GM23248 (cell line): Measurements from ENCODE around the gene PSMD2. TPM values are rescaled to one million over a fixed set of nuclear protein-coding genes. Genes with fewer than 3 reads are reported as not detected.

Experiments
- DNase-seq: peaks from one replicate; pipeline ENCODE4 v3.0.0-alpha.2; 2015
- H2AFZ ChIP-seq: fragments of 200-600 bp; sonication (generic); 2 replicates; pipeline ENCODE4 v1.6.1; 2016; ENCODE audit warnings: antibody characterized with exemption
- H3F3A ChIP-seq: fragments of 200-600 bp; sonication (generic); 2 replicates; pipeline ENCODE4 v1.6.1; 2016; ENCODE audit warnings: mild to moderate bottlenecking, antibody characterized with exemption, mixed run types; ENCODE audit not compliant: insufficient read depth
- H3K27ac ChIP-seq: fragments of 200-600 bp; sonication (generic); 2 replicates; pipeline ENCODE4 v1.5.1; 2016; ENCODE audit warnings: mild to moderate bottlenecking
- H3K27me3 ChIP-seq: fragments of 200-600 bp; sonication (generic); replicated peaks from 2 replicates; pipeline ENCODE4 v1.6.1; 2016; ENCODE audit warnings: mild to moderate bottlenecking; ENCODE audit not compliant: insufficient read depth
- H3K36me3 ChIP-seq: fragments of 200-600 bp; sonication (generic); 2 replicates; pipeline ENCODE4 v1.6.1; 2016; ENCODE audit warnings: low read depth, mild to moderate bottlenecking
- H3K4me1 ChIP-seq: fragments of 200-600 bp; sonication (generic); 2 replicates; pipeline ENCODE4 v1.6.1; 2016; ENCODE audit warnings: mild to moderate bottlenecking; ENCODE audit not compliant: insufficient read depth
- H3K4me2 ChIP-seq: fragments of 200-600 bp; sonication (generic); one replicate; pipeline ENCODE4 v1.6.1; 2016; ENCODE audit warnings: mild to moderate bottlenecking; ENCODE audit not compliant: unreplicated experiment
- H3K4me3 ChIP-seq: fragments of 200-600 bp; sonication (generic); 2 replicates; pipeline ENCODE4 v1.5.1; 2016; ENCODE audit warnings: mild to moderate bottlenecking
- H3K79me2 ChIP-seq: fragments of 200-600 bp; sonication (generic); 2 replicates; pipeline ENCODE4 v1.6.1; 2016; ENCODE audit warnings: mild to moderate bottlenecking; ENCODE audit not compliant: insufficient read depth
- H3K9ac ChIP-seq: fragments of 200-600 bp; sonication (generic); 2 replicates; pipeline ENCODE4 v1.6.1; 2016; ENCODE audit warnings: mild to moderate bottlenecking
- H3K9me2 ChIP-seq: fragments of 200-600 bp; sonication (generic); 2 replicates; pipeline ENCODE4 v1.6.1; 2016; ENCODE audit warnings: mixed run types, mild to moderate bottlenecking, moderate library complexity; ENCODE audit not compliant: insufficient read depth
- H3K9me3 ChIP-seq: fragments of 200-600 bp; sonication (generic); one replicate; pipeline ENCODE4 v1.6.1; 2017; ENCODE audit warnings: low read depth
- H4K20me1 ChIP-seq: fragments of 200-600 bp; sonication (generic); 2 replicates; pipeline ENCODE4 v1.6.0; 2016; ENCODE audit not compliant: insufficient read depth
- EZH2 ChIP-seq: fragments of 200-600 bp; sonication (generic); IDR thresholded peaks from 2 replicates; pipeline ENCODE4 v1.6.1; 2018; ENCODE audit warnings: antibody characterized with exemption, mild to moderate bottlenecking; ENCODE audit not compliant: insufficient read depth, poor library complexity, severe bottlenecking
- EZH2phosphoT487 ChIP-seq: fragments of 200-600 bp; sonication (generic); IDR thresholded peaks from 2 replicates; pipeline ENCODE4 v1.6.1; 2018; ENCODE audit warnings: antibody characterized with exemption, moderate library complexity, mild to moderate bottlenecking, low read depth; ENCODE audit not compliant: insufficient read depth
- whole genome bisulfite sequencing, 2 experiments: methylation state at CpG; one replicate each; pipeline ENCODE4 v1.1.6; 2015 to 2017; ENCODE audit warnings: low lambda C conversion rate in 2 of 2, low coverage in 1 of 2; ENCODE audit errors: missing lambda C conversion rate in 2 of 2; 5-methylcytosine and 5-hydroxymethylcytosine counted together
- in situ Hi-C: fragments of 300-500 bp; cut with MboI; formaldehyde crosslinking; loops from 2 replicates; pipeline ENCODE4 v1.15.0; 2020
- polyA plus RNA-seq: library from polyadenylated mRNA; unstranded; fragments of >200 nt; fragmentation: Nextera tagmentation; extraction: Ambion mirVana; gene quantifications from 2 replicates; pipeline ENCODE4 v1.2.1, GENCODE V29; 2016
- total RNA-seq: library from RNA; depleted of rRNA; stranded (reverse); fragments of >200 nt; shearing (Covaris generic); gene quantifications from 2 replicates; pipeline ENCODE4 v1.2.3, GENCODE V29; 2014

PSMD2 gene
- total and polyA plus RNA-seq, 2 experiments from 2014 or later = 513 to 602 TPM

GRCh38 chr3:184291044-184291737, 7.8 kb upstream of the PSMD2 start:
- in situ Hi-C loops = no loop called here
- Histone ChIP-seq H3K27ac (no peak overlapping the region), H3K36me3 (no peaks in the 10 kb centered on the region), H3K9me3 (no peaks in the 10 kb centered on the region), H4K20me1 (no peaks in the 10 kb centered on the region), H3K4me3 (no peak overlapping the region), H2AFZ (no peak overlapping the region), H3K79me2 (no peaks in the 10 kb centered on the region), H3K27me3 (no peaks in the 10 kb centered on the region), H3K9me2 (no peaks in the 10 kb centered on the region), H3F3A (no peaks in the 10 kb centered on the region), H3K4me2 (no peak overlapping the region), H3K4me1 (no peaks in the 10 kb centered on the region), H3K9ac (no peak overlapping the region)
- TF ChIP-seq EZH2 (no peak), EZH2phosphoT487 (no peak)
- WGBS, 2 experiments = 78 to 81% methylated on average over 22 of the region's 22 CpGs
- DNase-seq = no peak

GRCh38 chr3:184291738-184292445, 7.1 kb upstream of the PSMD2 start:
- H4K20me1 ChIP-seq = no peaks in the 10 kb centered on the region
- no peak overlapping the region for H3K9ac ChIP-seq
- H3K9me3 ChIP-seq = no peaks in the 10 kb centered on the region
- H3K79me2 ChIP-seq = no peaks in the 10 kb centered on the region
- no peaks in the 10 kb centered on the region for H3K4me1 ChIP-seq
- H3K9me2 ChIP-seq = no peaks in the 10 kb centered on the region
- H3K4me2 ChIP-seq = no peak overlapping the region
- in situ Hi-C loops = no loop called here
- H3K27ac ChIP-seq = no peak overlapping the region
- no peaks in the 10 kb centered on the region for H3K27me3 ChIP-seq
- H2AFZ ChIP-seq = no peak overlapping the region
- H3F3A ChIP-seq = no peaks in the 10 kb centered on the region
- H3K4me3 ChIP-seq = no peak overlapping the region
- TF ChIP-seq EZH2 (no peak), EZH2phosphoT487 (no peak)
- H3K36me3 ChIP-seq = no peaks in the 10 kb centered on the region
- DNase-seq = no peak
- WGBS, 2 experiments = 88 to 89% methylated on average over 21 of the region's 21 CpGs

GRCh38 chr3:184295771-184296170, 3.3 kb upstream of the PSMD2 start:
- H3K9me3 ChIP-seq = no peaks in the 10 kb centered on the region
- in situ Hi-C loops = no loop called here
- no peak for TF ChIP-seq EZH2phosphoT487
- TF ChIP-seq EZH2 = no peak
- no peak overlapping the region for H3K9ac ChIP-seq
- no peaks in the 10 kb centered on the region for H4K20me1 ChIP-seq
- no peaks in the 10 kb centered on the region for H3K9me2 ChIP-seq
- H3K4me2 ChIP-seq = no peak overlapping the region
- H3K4me1 ChIP-seq = peaks cover 8% of the 10 kb centered on the region
- no peak overlapping the region for H2AFZ ChIP-seq
- H3K36me3 ChIP-seq = peaks cover 4% of the 10 kb centered on the region; the same call in 1 of the 2 replicates
- WGBS, 2 experiments = 32 to 34% methylated on average over 3 of the region's 3 CpGs
- DNase-seq = no peak
- no peaks in the 10 kb centered on the region for H3K27me3 ChIP-seq
- H3K27ac ChIP-seq = no peak overlapping the region
- no peak overlapping the region for H3K4me3 ChIP-seq
- H3K79me2 ChIP-seq = peaks cover 18% of the 10 kb centered on the region
- H3F3A ChIP-seq = peaks cover 13% of the 10 kb centered on the region

- in situ Hi-C loops = no loop called here
- 74 to 90% methylated on average over 6 to 7 of the region's 7 CpGs for WGBS, 2 experiments
Observed at GRCh38 chr3:184296616-184297015, 2.4 kb upstream of the PSMD2 start.

More at GRCh38 chr3:184296616-184297015, 2.4 kb upstream of the PSMD2 start:
- Histone ChIP-seq H3K4me1 (peaks cover 17% of the 10 kb centered on the region), H3K27me3 (no peaks in the 10 kb centered on the region), H3K4me3 (no peak overlapping the region), H3F3A (peaks cover 21% of the 10 kb centered on the region), H3K36me3 (peaks cover 12% of the 10 kb centered on the region), H2AFZ (no peak overlapping the region), H3K9ac (no peak overlapping the region), H3K27ac (no peak overlapping the region), H3K9me3 (no peaks in the 10 kb centered on the region), H3K4me2 (no peak overlapping the region), H3K9me2 (no peaks in the 10 kb centered on the region), H3K79me2 (peaks cover 26% of the 10 kb centered on the region), H4K20me1 (no peaks in the 10 kb centered on the region)
- TF ChIP-seq EZH2phosphoT487 (no peak), EZH2 (no peak)
- DNase-seq = no peak
